ENCODE measurements around the gene PIK3CD. TPM values are rescaled to one million over a fixed set of nuclear protein-coding genes. Genes with fewer than 3 reads are reported as not detected.

The PIK3CD gene
- total and polyA plus RNA-seq, 2 donors (not counting 3 experiments of a cell fraction or from before 2014, with no cell fraction given) = 3.5 to 5.2 TPM

DNA sequence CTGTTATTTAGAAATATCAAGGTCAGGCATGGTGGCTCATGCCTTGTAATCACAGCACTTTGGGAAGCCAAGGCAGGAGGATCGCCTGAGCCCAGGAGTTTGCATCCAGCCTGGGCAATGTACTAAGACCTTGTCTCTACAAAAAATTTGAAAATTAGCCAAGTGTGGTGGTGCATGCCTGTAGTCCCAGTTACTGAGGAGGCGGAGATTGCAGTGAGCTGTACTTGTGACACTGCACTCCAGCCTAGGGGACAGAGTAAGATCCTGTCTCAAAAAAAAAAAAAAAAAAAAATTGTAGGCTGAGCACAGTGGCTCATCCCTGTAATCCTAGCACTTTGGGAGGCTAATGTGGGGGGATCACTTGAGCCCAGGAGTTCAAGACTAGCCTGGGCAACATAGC, 45.3 kb downstream of the PIK3CD start:
- dilution Hi-C loops (cut with MboI; ENCODE audit: extremely low pct_ligation_motif_present, low sequenced_read_pairs) (no loop called here), intact Hi-C loops (cut with micrococcal nuclease) (no loop called here)
- FAIRE-seq = no peak
- ChIA-PET POLR2A (no interaction called here), CTCF (interaction anchor here (1.2 kb wide), 1 partner anchor 24 kb away, joined by 3 read pairs; no protein-coding TSS in a partner anchor)
- Histone ChIP-seq H3K36me3 (ENCODE audit: control insufficient read depth in 2 of 2, extremely low read depth in 1 of 2, insufficient read depth in 2 of 2, low read length in 2 of 2) (no peaks in the 10 kb centered on the region), H3K79me2 (ENCODE audit: control insufficient read depth, insufficient read depth, low read length) (no peaks in the 10 kb centered on the region), H2AFZ (ENCODE audit: low read depth, low read length) (no peak overlapping the region), H3K4me3 (replicated peaks in 1 of 3; ENCODE audit: insufficient read depth in 1 of 3, low read depth in 1 of 3, low read length in 3 of 3) (no peak overlapping the region), H3K9me3 (replicated peaks; ENCODE audit: control insufficient read depth, insufficient read depth, low read length) (no peaks in the 10 kb centered on the region), H3K9me1 (replicated peaks; ENCODE audit: control insufficient read depth, extremely low read depth, insufficient read depth, low read length) (no peaks in the 10 kb centered on the region), H3K27me3 (ENCODE audit: control insufficient read depth in 2 of 2, insufficient read depth in 2 of 2, low read length in 2 of 2) (peaks cover 0 to under 1% of the 10 kb centered on the region in 2 experiments), H3K4me2 (ENCODE audit: insufficient read depth, low read length) (no peak overlapping the region), H3K9ac (replicated peaks; ENCODE audit: extremely low read depth, insufficient read depth, low read length) (no peak overlapping the region), H4K20me1 (replicated peaks; ENCODE audit: control insufficient read depth, extremely low read depth, insufficient read depth, low read length) (no peaks in the 10 kb centered on the region), H3K4me1 (ENCODE audit: control insufficient read depth, extremely low read depth, insufficient read depth, low read length) (no peaks in the 10 kb centered on the region), H3K27ac (ENCODE audit: insufficient read depth, low read depth, low read length) (no peak overlapping the region)
- no TSS peak for BruUV-seq (replicated peaks)
- TF ChIP-seq MYC (IDR thresholded peaks at IDR 0.05; ENCODE audit: low read depth, low read length) (no peak), EZH2 (IDR thresholded peaks at IDR 0.05; ENCODE audit: borderline replicate concordance, low read depth, low read length, severe bottlenecking) (no peak), JUN (IDR thresholded peaks at IDR 0.05; ENCODE audit: borderline replicate concordance, insufficient read depth, insufficient read length, low read depth) (no peak), FOS (IDR thresholded peaks at IDR 0.05; ENCODE audit: borderline replicate concordance, insufficient read depth, low read length) (no peak), POLR2A (IDR thresholded peaks at IDR 0.05; ENCODE audit: low read depth, low read length) (no peak), POLR2AphosphoS5 (IDR thresholded peaks at IDR 0.05; ENCODE audit: insufficient read depth, low read depth, low read length) (no peak), GATA2 (IDR thresholded peaks at IDR 0.05; ENCODE audit: insufficient read depth, insufficient read length, low read depth, low read length) (no peak)
- TF ChIP-seq, protein P1, sequence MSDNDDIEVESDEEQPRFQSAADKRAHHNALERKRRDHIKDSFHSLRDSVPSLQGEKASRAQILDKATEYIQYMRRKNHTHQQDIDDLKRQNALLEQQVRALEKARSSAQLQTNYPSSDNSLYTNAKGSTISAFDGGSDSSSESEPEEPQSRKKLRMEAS (IDR thresholded peaks at IDR 0.05; ENCODE audit: insufficient read depth, insufficient read length) = no peak
- TF ChIP-seq, protein P2, sequence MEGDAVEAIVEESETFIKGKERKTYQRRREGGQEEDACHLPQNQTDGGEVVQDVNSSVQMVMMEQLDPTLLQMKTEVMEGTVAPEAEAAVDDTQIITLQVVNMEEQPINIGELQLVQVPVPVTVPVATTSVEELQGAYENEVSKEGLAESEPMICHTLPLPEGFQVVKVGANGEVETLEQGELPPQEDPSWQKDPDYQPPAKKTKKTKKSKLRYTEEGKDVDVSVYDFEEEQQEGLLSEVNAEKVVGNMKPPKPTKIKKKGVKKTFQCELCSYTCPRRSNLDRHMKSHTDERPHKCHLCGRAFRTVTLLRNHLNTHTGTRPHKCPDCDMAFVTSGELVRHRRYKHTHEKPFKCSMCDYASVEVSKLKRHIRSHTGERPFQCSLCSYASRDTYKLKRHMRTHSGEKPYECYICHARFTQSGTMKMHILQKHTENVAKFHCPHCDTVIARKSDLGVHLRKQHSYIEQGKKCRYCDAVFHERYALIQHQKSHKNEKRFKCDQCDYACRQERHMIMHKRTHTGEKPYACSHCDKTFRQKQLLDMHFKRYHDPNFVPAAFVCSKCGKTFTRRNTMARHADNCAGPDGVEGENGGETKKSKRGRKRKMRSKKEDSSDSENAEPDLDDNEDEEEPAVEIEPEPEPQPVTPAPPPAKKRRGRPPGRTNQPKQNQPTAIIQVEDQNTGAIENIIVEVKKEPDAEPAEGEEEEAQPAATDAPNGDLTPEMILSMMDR (IDR thresholded peaks at IDR 0.05; ENCODE audit: extremely low read depth in 1 of 2, insufficient read depth in 1 of 2, low read depth in 1 of 2, low read length in 2 of 2) = no peak
- no peak for DNase-seq (ENCODE audit: low read depth, low spot score)
